Liver (tissue), 9 donors: ENCODE measurements around the gene TEX28. TPM values are rescaled to one million over a fixed set of nuclear protein-coding genes. Genes with fewer than 3 reads are reported as not detected.
"Not testable (repeated sequence)": the region's sequence is repeated elsewhere in the genome, so short reads cannot be mapped to it uniquely, and the experiment has no call there.

ENCODE experiments used
- DNase-seq: peaks from one replicate; pipeline ENCODE4 v3.0.0-alpha.2; 2017; ENCODE audit warnings: low spot score
- H3K27ac ChIP-seq, 2 donors: one replicate each; pipeline ENCODE4 v1.7.0; 2013; ENCODE audit warnings: inconsistent platforms in 2 of 2, low read length in 2 of 2, control low read depth in 1 of 2, low read depth in 1 of 2, mild to moderate bottlenecking in 1 of 2
- H3K27me3 ChIP-seq, 4 donors: one replicate each; pipeline versions ENCODE4 v1.6.1 to v1.7.0; 2013; ENCODE audit warnings: low read length in 3 of 4, inconsistent platforms in 1 of 4, mild to moderate bottlenecking in 1 of 4, moderate library complexity in 1 of 4; ENCODE audit not compliant: control insufficient read depth in 4 of 4, insufficient read depth in 4 of 4
- H3K36me3 ChIP-seq, 4 donors: one replicate each; pipeline versions ENCODE4 v1.6.1 to v1.7.0; 2013; ENCODE audit warnings: low read length in 3 of 4, mild to moderate bottlenecking in 3 of 4, low read depth in 1 of 4, moderate library complexity in 1 of 4; ENCODE audit not compliant: control insufficient read depth in 4 of 4, insufficient read depth in 3 of 4
- H3K4me1 ChIP-seq, 4 donors: one replicate each; pipeline versions ENCODE4 v1.6.1 to v1.7.0; 2013; ENCODE audit warnings: low read length in 3 of 4, mild to moderate bottlenecking in 3 of 4, moderate library complexity in 1 of 4; ENCODE audit not compliant: control insufficient read depth in 4 of 4, insufficient read depth in 4 of 4
- H3K4me3 ChIP-seq, 3 donors: one replicate each; pipeline versions ENCODE4 v1.6.1 to v1.7.0; 2013; ENCODE audit warnings: low read length in 3 of 3, control low read depth in 1 of 3, low read depth in 1 of 3, mild to moderate bottlenecking in 1 of 3
- H3K9ac ChIP-seq, 2 donors: one replicate each; pipeline ENCODE4 v1.7.0; 2013; ENCODE audit warnings: low read length in 2 of 2, mild to moderate bottlenecking in 2 of 2, moderate library complexity in 2 of 2, control low read depth in 1 of 2, low read depth in 1 of 2
- H3K9me3 ChIP-seq, 4 donors: one replicate each; pipeline versions ENCODE4 v1.6.1 to v1.7.0; 2013; ENCODE audit warnings: low read length in 3 of 4; ENCODE audit not compliant: control insufficient read depth in 4 of 4
- CTCF ChIP-seq: fragments of 150-350 bp; IDR thresholded peaks from 2 replicates; pipeline ENCODE4 v1.5.1; 2017; ENCODE audit warnings: improper control_type of control experiment, low read depth, low read length; ENCODE audit not compliant: missing input control
- FOXA1 ChIP-seq: IDR thresholded peaks from 2 replicates; pipeline ENCODE4 v1.6.1; 2016; ENCODE audit warnings: antibody characterized with exemption
- GABPA ChIP-seq, 2 donors: IDR thresholded peaks in 1 of 2; conservative IDR thresholded peaks in 1 of 2; 2 replicates each; pipeline ENCODE4 v1.6.1; 2016; ENCODE audit warnings: antibody characterized with exemption in 2 of 2, mild to moderate bottlenecking in 1 of 2, moderate library complexity in 1 of 2
- HNF4A ChIP-seq, 2 donors: conservative IDR thresholded peaks; 2 replicates each; pipeline ENCODE4 v1.6.1; 2016; ENCODE audit warnings: antibody characterized with exemption in 2 of 2, mild to moderate bottlenecking in 2 of 2
- HNF4G ChIP-seq: IDR thresholded peaks from 2 replicates; pipeline ENCODE4 v1.6.1; 2016; ENCODE audit warnings: antibody characterized with exemption
- MAX ChIP-seq: IDR thresholded peaks from 2 replicates; pipeline ENCODE4 v1.6.1; 2016; ENCODE audit warnings: antibody characterized with exemption
- NR2F2 ChIP-seq: IDR thresholded peaks from 2 replicates; pipeline ENCODE4 v1.6.1; 2016; ENCODE audit warnings: antibody characterized with exemption
- REST ChIP-seq: IDR thresholded peaks from 2 replicates; pipeline ENCODE4 v1.6.1; 2016; ENCODE audit warnings: antibody characterized with exemption, mild to moderate bottlenecking
- RXRA ChIP-seq, 2 donors: IDR thresholded peaks; 2 replicates each; pipeline ENCODE4 v1.6.1; 2017 to 2018; ENCODE audit warnings: antibody characterized with exemption in 2 of 2, mild to moderate bottlenecking in 1 of 2
- SP1 ChIP-seq: IDR thresholded peaks from 2 replicates; pipeline ENCODE4 v1.6.1; 2018; ENCODE audit warnings: antibody characterized with exemption, mild to moderate bottlenecking
- TAF1 ChIP-seq: conservative IDR thresholded peaks from 2 replicates; pipeline ENCODE4 v1.6.1; 2016; ENCODE audit warnings: antibody characterized with exemption, mild to moderate bottlenecking
- YY1 ChIP-seq: IDR thresholded peaks from 2 replicates; pipeline ENCODE4 v1.6.1; 2016; ENCODE audit warnings: antibody characterized with exemption, mild to moderate bottlenecking
- WGBS: extraction: QIAGEN DNeasy Blood & Tissue Kit; methylation state at CpG from one replicate; pipeline ENCODE4 v1.1.7; 2013; 5-methylcytosine and 5-hydroxymethylcytosine counted together
- polyA plus RNA-seq, 2 donors: library from polyadenylated mRNA; stranded (reverse) in 1 of 2; unstranded in 1 of 2; fragments of 200-250 nt in 1 of 2; fragments of >200 nt in 1 of 2; fragmentation: Nextera tagmentation in 1 of 2; extraction: Ambion mirVana in 1 of 2; gene quantifications; one replicate each; pipeline versions ENCODE4 v1.2.1 to v1.2.3, GENCODE V29; 2013 to 2015
- total RNA-seq, 2 donors: library from RNA; depleted of rRNA; stranded (reverse); fragments of >200 nt; gene quantifications; one replicate each; pipeline ENCODE4 v1.2.3, GENCODE V29; 2014
- TF ChIP-seq, protein P1 (sequence below): IDR thresholded peaks from 2 replicates; pipeline ENCODE4 v1.6.1; 2016; ENCODE audit warnings: antibody characterized with exemption
- donor health status: healthy.
- donor health status: healthy.
- donor health status: healthy.
- donor health status: healthy.
- donor health status: healthy.

The TEX28 gene
- total and polyA plus RNA-seq, 4 donors = not detected

- not testable (repeated sequence) for H3K4me1 ChIP-seq, H3K36me3 ChIP-seq, DNase-seq, H3K9me3 ChIP-seq, H3K27me3 ChIP-seq, H3K9ac ChIP-seq, H3K4me3 ChIP-seq, H3K27ac ChIP-seq
- 0% methylated on average over 7 of the region's 115 CpGs for WGBS
Observed at GRCh38 chrX:154341399-154342298, 46.7 kb upstream of the TEX28 start.

GRCh38 chrX:154334496-154334895 lies 39.6 kb upstream of the TEX28 start:
- DNase-seq = no peak
- WGBS = 89% methylated on average over 10 of the region's 10 CpGs
- H3K36me3 ChIP-seq = no peaks in the 10 kb centered on the region
- no peaks in the 10 kb centered on the region for H3K27me3 ChIP-seq
- no peak overlapping the region for H3K4me3 ChIP-seq
- no peaks in the 10 kb centered on the region for H3K9me3 ChIP-seq
- TF ChIP-seq HNF4G (no peak), CTCF (no peak), HNF4A (conservative IDR thresholded peaks at IDR 0.05) (no peak)
- H3K4me1 ChIP-seq = no peaks in the 10 kb centered on the region
- H3K27ac ChIP-seq = no peak overlapping the region
- H3K9ac ChIP-seq = no peak overlapping the region

GRCh38 chrX:154333837-154334271 lies 38.9 kb upstream of the TEX28 start:
- no peaks in the 10 kb centered on the region for H3K27me3 ChIP-seq
- WGBS = 79% methylated on average over 6 of the region's 6 CpGs
- no peaks in the 10 kb centered on the region for H3K36me3 ChIP-seq

GRCh38 chrX:154333116-154333515 lies 38.2 kb upstream of the TEX28 start:
- Histone ChIP-seq H3K4me3 (no peak overlapping the region), H3K9me3 (no peaks in the 10 kb centered on the region), H3K4me1 (no peaks in the 10 kb centered on the region), H3K27me3 (no peaks in the 10 kb centered on the region), H3K9ac (no peak overlapping the region), H3K27ac (no peak overlapping the region), H3K36me3 (no peaks in the 10 kb centered on the region)
- no peak for DNase-seq
- no peak for TF ChIP-seq FOXA1
- TF ChIP-seq, protein P1, sequence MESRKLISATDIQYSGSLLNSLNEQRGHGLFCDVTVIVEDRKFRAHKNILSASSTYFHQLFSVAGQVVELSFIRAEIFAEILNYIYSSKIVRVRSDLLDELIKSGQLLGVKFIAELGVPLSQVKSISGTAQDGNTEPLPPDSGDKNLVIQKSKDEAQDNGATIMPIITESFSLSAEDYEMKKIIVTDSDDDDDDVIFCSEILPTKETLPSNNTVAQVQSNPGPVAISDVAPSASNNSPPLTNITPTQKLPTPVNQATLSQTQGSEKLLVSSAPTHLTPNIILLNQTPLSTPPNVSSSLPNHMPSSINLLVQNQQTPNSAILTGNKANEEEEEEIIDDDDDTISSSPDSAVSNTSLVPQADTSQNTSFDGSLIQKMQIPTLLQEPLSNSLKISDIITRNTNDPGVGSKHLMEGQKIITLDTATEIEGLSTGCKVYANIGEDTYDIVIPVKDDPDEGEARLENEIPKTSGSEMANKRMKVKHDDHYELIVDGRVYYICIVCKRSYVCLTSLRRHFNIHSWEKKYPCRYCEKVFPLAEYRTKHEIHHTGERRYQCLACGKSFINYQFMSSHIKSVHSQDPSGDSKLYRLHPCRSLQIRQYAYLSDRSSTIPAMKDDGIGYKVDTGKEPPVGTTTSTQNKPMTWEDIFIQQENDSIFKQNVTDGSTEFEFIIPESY = no peak
- TF ChIP-seq TAF1 = no peak
- no peak for TF ChIP-seq SP1
- TF ChIP-seq RXRA (IDR thresholded peaks at IDR 0.05) = no peak
- TF ChIP-seq REST = no peak
- no peak for TF ChIP-seq NR2F2
- no peak for TF ChIP-seq GABPA (IDR thresholded peaks at IDR 0.05 in 1 of 2, conservative IDR thresholded peaks at IDR 0.05 in 1 of 2)
- 94% methylated on average over 9 of the region's 9 CpGs for WGBS

More at GRCh38 chrX:154333837-154334271, 38.9 kb upstream of the TEX28 start:
- Histone ChIP-seq H3K27ac (no peak overlapping the region), H3K9ac (no peak overlapping the region), H3K9me3 (no peaks in the 10 kb centered on the region), H3K4me1 (no peaks in the 10 kb centered on the region), H3K4me3 (no peak overlapping the region)
- TF ChIP-seq MAX = no peak
- TF ChIP-seq HNF4A (conservative IDR thresholded peaks at IDR 0.05) = no peak
- no peak for TF ChIP-seq YY1
- no peak for DNase-seq
